Right lobe of liver (tissue), 4 donors: ENCODE measurements around the gene DSCAM.
A peak's percentile ranks its signal among the peaks of the same experiment; 100 is the strongest.

ENCODE experiments used
- CTCF ChIP-seq, 4 donors: fragments of 200-600 bp in 3 of 4; fragments of 450-650 bp in 1 of 4; IDR thresholded peaks; one replicate each; pipeline versions ENCODE4 v1.5.1 to v1.8.0; 2016 to 2022; ENCODE audit warnings: antibody characterized with exemption in 4 of 4, mild to moderate bottlenecking in 2 of 4
- POLR2A ChIP-seq: fragments of 450-650 bp; IDR thresholded peaks from one replicate; pipeline ENCODE4 v1.6.1; 2017; ENCODE audit warnings: antibody characterized with exemption, mild to moderate bottlenecking
- donor health status: DM: no; HTN: no; CAD: no.
- donor health status: DM: no; HTN: no; CAD: no.
- donor health status: DM: no; HTN: yes; CAD: no.

- TF ChIP-seq CTCF (IDR thresholded peaks at IDR 0.05) (peak in 1 of 4 donors; percentile 7), POLR2A (no peak)
Measured at GRCh38 chr21:40719615-40720014, 127.3 kb downstream of the DSCAM start.
